Astrocyte of the hippocampus (primary cell): ENCODE measurements around the gene GNG12.
A peak's percentile ranks its signal among the peaks of the same experiment; 100 is the strongest.

Experiments
- DNase-seq: peaks from one replicate; pipeline ENCODE4 v3.0.0; 2011; ENCODE audit warnings: low read depth, low spot score

The GNG12 gene

DNA sequence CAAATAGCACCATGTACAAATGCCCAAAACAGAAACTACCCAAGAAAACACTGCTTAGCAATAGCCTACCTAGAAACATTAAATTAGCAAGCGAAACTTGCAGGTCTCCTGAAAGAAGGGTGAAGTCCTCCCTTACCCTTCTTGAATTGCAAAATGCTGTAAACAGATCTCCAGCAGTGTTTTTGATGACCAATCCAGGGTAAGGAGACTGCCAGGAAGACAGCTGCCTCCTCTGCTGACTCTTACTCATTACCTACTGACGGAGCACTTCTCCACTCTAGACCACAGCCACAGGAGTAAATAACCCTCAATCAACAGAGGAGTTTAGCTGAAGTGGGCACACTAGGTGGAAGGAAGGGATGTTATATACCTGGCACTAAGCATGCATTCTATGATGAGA, 180.5 kb downstream of the GNG12 start:
- DNase-seq: peak; percentile 53
